ENCODE results near the gene CCDC71.

- TF ChIP-seq CTCF (conservative IDR thresholded peaks at IDR 0.05), result no peak
- no peak for TF ChIP-seq EZH2 (IDR thresholded peaks at IDR 0.05; ENCODE audit: low read depth)
Measured at GRCh38 chr3:49177073-49177472, 10.9 kb upstream of the CCDC71 start.
